GM12801 (cell line): ENCODE results near the gene CALN1.

Experiments
- TF ChIP-seq, protein P1 (sequence below): IDR thresholded peaks from one replicate; pipeline ENCODE4 v1.5.1; 2011; ENCODE audit warnings: control low read depth; ENCODE audit not compliant: insufficient read length; ENCODE audit errors: extremely low read depth

The CALN1 gene

DNA sequence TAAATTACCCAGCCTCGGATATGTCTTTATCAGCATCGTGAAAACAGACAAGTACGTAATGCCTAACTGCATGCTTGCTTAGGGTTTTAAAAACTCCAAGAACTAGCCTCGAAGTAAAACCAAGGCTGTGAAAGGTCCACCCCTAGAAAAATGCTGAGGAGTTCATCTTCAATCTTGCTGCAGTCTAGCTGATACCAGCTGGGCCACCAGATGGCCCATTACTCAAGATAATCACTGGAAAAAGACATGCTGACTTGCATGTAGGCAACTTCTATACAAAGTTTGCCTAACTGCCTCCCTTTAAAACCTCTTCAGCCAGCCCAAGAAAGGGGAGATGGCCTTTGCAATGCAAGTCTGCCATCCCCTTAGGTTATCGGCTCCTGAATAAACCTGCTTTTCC, 666.1 kb downstream of the CALN1 start:
- TF ChIP-seq, protein P1, sequence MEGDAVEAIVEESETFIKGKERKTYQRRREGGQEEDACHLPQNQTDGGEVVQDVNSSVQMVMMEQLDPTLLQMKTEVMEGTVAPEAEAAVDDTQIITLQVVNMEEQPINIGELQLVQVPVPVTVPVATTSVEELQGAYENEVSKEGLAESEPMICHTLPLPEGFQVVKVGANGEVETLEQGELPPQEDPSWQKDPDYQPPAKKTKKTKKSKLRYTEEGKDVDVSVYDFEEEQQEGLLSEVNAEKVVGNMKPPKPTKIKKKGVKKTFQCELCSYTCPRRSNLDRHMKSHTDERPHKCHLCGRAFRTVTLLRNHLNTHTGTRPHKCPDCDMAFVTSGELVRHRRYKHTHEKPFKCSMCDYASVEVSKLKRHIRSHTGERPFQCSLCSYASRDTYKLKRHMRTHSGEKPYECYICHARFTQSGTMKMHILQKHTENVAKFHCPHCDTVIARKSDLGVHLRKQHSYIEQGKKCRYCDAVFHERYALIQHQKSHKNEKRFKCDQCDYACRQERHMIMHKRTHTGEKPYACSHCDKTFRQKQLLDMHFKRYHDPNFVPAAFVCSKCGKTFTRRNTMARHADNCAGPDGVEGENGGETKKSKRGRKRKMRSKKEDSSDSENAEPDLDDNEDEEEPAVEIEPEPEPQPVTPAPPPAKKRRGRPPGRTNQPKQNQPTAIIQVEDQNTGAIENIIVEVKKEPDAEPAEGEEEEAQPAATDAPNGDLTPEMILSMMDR, result no peak

DNA sequence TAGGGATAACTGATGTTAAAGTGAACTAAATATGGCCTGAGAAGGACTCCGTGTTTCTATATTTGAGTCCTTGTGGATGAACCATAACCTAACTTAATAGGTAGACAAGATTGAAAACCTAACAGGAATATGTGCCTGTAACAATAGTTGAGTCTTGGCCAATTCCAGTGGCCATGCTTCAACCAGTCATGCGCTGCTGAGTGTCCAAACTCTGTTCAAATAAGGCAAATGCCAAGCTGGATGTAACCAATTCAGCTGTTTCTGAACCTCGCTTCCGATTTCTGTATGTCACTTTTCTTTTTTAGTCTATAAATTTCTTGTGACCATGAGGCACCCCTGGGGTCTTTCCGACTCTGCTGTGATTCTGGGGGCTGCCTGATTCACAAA, 672.0 kb downstream of the CALN1 start:
- TF ChIP-seq, protein P1, result no peak

DNA sequence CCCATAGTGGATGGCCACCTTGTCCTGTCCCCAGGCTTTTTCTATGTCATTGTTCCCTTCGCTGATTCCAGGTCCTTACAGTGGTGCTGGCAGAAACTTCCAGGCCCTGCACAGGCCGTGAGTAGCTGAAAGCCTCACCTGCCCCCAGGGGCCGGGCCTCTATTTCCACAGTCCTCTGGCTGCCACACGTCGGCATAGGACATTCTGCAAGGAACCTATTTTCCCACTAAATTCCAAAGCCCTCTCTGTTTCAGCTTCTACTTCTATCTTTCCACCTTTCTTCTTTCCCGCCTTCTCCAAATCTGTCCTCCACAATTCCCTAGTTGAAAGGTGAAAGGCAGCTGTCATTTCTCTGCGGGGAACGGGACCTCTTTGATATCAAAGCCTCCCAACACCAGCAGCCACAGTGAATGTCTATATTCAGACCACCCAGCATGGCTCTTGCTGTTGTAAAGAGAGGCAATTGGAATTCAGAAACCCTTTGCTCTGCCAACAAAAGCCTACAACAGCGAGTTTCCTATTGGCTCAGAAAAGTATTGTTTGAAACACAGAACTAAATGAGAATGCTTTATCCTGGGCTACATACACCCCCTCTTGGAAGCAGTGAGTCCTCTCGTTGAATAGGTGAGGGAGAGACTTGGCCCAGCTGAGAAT, 672.5 kb downstream of the CALN1 start:
- TF ChIP-seq, protein P1, result no peak

DNA sequence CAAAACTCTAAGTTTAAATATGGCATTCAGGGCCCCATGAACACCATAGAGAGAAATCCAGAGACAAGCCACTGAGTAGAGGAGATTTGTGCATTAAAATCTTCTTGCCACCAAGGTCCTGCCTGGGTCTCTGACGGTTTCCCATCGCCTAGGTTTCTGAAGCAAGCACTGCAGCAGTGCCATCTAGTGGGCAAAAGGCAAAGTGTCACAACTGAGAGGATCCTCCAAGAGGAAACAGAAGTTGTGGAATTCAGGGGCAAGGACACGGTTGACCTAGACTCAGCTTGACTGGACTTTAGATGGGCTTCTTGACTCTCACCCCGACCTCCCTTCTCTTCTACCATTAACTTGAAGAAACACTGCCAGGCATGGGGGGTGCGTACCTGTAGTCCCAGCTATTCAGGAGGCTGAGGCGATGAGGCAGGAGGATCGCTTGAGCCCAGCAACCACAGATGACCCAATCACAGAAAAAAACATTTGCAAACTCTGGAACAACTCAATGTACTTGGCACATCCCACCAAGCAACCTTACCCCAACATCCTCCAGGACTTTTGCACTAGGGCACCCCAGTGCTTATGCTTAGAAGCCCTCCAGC, 676.1 kb downstream of the CALN1 start:
- TF ChIP-seq, protein P1, result no peak

DNA sequence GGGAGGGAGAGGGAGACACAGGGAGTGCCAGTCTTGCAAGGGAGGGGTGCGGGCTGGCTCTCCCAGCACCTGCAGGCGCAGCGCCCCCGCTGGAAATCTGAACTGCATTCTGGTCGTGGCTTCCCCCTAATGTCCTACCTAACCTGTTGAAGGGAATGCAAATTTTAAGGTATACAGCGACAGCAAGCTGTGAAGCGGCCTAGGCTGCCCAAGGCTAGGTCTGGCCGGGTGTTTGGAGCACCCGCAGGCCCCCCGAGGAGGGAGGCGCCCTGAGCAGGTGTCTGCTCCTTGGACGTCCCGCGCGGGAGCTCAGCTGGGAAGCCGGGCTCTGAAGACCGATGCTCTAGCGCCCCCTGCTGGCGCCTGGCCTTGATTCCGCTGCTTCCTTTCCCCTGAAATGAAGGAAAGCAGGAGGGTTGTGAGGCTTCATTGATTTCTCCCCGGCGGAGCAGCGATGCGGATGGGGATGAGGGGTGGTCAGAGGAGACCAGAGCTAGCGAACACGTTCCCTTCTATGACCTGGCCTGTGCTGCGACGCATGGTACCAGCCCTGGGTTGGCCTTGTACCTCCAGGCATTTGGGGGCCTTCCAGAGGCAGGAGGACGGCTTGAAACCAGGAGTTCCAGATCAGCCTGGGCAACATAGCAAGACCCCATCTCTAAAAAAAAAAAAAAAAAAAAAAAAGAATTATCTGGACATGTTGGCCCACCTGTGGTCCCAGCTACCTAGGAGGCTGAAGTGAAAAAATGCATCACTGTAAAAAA, 678.8 kb downstream of the CALN1 start:
- TF ChIP-seq, protein P1, result no peak

DNA sequence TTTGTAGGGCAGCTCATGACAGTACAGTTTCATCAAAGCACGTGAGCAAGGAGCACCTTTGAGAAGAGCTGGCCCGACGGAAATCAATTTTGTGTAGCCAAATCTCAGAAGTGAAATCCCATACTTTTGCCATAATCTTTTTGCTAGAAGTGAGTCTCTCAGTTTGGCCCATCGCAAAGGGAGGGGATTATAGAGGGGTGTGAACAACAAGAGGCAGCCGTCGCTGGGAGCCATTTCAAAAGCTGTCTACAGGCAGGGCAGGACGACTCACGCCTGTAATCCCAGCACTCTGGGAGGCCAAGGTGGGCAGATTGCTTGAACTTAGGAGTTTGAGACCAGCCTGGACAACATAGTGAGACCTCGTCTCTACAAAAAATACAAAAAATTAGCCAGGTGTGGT, 680.4 kb downstream of the CALN1 start:
- TF ChIP-seq, protein P1, result no peak
